ENCODE data around the gene ZNF384.

ZNF384 gene

DNA sequence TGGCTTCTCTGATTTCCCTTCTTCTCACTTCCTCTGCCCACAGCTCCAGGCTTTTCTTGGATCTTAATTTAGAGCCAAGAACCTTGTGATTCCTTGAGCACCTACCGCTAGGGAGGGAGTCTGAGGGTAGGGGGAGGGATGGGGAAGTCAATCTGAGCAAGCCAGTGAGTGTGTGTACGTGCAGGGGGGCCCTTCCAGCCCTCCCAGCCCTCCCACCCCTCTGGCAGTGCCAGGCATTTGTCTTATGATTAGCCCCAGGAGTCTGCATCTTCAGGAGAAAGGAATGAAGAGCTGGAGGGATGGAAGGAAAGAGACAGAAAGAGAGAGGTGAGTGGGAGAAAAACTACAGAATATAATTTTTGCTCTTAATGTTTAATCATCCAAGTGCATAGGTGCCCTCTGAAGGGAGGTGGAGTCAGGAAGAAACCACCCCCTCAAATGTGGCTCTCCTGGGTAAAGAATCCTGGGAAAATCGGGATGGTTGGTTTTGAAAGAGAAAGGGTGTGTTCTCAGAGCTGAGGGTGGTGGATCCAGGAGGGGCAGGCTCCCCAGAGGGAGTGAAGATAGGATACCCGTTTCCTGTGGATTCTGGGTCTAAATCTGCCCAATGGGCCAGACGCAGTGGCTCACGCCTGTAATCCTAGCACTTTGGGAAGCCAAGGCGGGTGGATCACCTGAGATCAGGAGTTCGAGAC is 9.3 kb upstream of the ZNF384 start:
- no peak for DNase-seq

DNA sequence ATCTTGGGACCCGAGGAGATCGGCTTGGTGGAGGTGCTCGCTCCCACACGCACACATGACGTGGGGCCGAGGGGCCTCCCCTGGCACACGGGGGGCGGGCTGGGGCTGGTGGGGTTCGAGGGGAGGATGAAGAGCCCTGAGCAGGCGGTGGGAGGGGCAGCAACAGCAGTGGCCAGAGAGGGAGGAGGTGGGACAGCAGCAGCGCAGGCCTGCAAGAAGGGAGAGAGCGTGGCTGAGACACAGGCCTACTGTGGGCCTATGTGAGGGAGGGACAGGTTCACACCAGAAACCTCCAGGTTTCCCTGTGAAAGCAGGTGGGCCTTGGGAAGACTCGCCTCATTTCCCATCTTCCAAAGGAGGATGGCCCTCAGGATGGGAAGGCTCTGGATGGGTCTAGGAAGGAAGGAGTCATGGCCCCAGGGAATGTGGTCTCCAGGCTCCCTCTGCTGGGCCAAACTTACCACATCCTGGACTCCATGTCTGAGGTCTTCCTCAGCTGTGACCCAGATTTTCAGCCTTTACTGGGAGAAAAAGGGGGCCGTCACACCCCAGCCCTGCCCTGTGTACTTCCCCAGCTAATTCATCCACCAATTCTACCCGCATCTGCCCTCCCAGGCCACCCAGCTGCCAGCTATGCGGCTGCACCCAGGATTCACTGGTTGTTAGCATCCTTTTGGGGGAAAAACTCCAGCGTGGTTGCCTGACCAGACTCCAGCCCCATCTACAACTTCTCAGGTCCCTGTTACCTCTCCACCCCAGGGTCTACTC is 8.6 kb upstream of the ZNF384 start:
- peak; percentile 21 for DNase-seq

DNA sequence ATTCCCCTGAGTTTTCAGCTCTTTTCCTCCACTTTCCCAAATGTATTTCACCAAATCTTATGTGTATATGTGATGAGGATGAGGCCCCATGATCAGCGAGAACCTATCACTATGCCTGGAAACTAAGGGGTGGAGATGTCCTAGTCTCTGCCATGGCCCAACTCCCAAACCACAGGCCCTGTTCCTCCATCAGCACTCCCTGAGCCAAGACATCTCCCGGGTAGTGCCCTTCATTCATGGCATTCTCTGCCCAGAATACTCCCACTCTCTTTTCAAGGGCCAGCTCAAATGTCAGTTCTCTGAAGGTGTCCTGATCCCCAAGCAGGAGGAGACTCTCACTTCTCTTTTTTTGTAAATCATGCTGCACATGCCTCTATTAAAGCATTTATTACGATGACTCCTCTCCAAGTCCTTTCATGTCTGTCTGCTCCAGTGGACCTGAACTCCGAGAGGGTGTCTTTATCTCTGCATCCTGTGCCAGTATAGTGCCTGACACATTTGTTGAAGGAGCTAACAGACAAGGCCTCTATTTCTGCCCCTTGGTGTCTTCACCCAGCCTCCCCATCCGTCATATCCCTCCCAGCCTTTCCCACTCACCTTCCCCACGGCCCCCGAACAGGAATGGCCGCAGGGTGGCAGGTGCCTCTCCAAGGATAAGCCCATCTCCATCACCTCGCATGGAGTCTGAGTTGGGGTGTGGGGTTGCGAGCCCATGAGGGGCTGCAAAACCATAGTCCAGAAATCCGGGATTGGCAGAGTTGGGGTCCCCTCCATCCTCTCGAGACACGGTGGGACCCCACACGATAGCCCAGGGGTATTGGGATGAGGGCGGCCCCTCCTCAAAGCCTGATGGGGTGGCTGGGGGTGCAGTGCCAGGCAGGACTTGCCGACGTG is 7.8 kb upstream of the ZNF384 start:
- DNase-seq, result no peak

DNA sequence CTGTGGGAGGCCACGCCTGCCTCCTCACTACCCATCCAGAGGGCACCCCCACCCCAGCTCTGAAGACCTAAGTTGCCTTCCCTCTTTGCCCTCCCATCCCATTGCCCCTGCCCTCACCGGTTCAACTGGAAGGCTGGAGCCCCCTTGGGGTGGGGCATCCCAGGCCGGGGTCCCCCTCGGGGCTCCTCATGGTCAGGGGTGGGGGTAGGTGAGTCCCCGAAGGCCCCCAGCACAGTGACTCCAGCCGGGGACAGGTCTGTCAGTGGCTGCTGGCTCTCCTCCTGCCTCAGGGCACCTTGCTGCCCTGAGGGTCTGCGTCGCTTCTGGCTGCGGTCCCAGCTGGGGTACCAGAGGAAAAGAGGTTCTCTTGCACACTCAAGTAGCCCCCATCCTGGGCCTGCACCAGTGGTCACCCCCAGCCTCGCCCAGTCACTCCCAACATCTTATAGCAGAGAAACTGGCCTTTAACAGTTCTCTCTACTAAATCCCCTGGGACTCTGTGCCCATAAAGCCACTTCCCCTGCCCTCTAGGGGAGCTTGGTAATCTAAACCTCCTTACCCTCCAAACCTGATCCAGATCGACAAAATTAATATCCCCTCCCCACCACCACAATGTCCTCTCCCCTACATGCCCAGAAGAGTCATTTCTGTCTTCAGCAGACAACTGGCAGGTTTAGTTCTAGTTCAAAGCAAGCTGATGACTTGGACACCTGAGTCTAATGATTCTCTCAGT is 6.3 kb upstream of the ZNF384 start:
- no peak for DNase-seq

DNA sequence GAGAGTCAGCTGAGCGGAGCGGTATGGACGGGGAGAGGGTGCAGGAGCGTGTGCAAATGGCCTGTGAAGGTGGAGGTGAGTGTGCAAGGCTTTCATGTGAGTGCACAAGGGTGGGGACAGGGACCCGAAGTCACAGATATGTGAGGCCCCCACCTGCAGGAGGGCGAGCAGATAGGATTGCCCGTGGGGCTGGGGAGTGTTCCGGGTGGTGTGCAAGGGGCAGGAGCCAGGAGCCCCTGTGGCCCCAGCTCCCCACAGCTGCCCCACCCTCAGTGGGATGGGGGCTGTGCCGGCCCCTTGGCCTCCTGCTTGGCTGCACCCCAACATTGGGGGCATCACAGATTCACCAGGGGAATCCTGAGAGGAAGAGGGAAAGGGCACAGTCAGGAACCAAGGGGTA is 5.5 kb upstream of the ZNF384 start:
- DNase-seq, result no peak

DNA sequence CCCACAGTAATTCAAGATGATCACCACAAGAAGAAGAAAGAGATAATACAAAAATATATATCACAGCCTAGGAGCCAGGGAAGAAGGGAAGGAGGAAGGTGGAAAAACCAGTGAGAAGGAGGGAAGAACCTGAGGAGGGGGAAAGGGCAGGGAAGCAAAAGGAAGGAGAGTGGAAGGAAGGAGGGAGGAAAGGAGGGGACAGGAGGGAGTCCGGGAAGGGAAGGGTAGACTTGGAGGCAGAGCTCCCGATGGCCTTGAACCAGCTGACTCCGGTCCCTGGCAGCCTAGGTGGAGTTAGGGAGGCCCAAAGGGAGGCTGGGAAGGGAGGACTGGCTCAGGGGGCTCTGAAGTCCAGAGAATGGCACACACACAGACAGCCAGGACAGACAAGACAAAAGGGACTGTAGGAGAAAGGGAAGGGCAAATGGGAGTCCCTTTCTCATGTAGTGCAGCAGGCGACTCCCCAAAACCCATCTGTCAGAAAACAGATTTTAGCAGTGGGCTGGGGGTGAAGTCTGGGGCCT is 4.7 kb upstream of the ZNF384 start:
- DNase-seq, result no peak

DNA sequence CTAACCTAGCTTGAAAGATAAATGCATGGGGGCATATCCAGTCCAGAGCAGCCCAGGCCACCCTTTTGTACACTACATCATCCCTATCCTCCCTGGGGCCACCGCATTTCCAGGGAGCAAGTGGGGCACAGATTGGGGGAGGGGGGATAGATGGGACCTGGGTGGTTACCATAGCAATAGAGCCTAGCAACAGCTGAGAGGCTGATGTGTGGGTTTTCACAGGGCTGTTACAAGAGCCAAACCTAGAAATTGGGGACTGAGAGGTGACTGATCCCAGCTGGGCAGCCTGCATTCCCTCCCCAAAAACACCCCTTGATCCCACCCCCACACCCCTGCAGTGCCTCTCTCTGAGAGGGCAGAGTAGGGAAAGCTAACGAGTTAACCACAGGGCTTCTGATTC is 3.7 kb upstream of the ZNF384 start:
- DNase-seq, result no peak

DNA sequence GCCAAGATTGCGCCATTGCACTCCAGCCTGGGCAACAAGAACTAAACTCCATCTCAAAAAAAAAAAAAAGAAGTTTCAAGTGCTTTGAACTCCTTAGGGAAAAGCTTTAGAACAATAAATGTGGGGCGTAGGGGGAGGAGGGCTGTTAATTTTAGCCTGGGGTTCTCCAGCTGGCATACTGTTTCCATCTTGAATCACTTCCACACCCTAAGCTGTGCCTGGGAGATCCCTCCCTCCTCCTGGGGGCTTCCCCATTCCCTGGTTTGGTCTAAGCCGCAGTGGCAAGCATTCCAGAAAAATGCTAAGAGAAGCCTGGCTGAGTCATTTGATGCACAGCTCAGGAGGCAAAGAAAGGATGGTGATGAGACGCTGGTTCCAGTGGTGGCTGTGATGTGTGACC is 2.3 kb upstream of the ZNF384 start:
- no peak for DNase-seq

DNA sequence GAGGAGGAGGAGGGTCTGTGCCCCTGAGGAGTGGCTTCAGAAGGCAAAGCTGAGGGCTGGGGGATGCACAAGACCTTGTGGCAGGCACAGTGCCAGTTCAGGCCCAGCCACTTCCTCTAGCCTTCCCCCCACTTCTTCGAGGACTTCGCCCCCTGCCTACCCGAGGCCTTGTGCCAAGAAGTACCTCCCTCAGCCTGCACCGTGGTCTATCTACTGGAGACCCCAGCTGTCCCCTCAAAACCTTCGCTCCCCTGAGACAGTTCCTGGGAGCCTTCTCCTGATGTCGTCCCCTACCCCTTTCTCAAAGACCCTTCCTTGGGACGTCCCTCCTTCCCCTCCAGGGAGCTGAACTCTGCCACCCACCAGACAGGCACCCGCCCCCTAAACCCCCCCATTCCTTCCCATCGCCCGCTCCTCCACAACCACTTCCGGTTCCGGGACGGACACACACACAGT is 604 bp downstream of the ZNF384 start:
- no peak for DNase-seq

DNA sequence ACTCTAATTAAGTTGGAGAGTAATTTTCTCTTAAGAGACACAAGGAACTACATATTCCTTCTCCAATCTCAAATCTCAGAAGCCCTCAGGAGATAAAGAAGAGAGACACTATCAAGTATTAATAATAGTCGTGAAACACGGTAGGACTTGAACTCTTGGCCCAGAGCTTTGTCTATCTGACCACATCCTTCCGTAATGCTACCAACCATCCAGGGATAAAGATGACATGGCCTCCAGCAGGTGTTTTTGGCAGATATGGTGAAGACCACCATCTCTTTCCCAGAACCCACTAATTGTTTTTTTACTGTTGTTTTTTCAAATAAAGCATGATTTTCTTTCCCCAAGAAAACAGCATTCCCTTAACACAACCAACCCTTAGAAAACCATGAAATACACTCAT is 3.4 kb downstream of the ZNF384 start:
- DNase-seq, result no peak

DNA sequence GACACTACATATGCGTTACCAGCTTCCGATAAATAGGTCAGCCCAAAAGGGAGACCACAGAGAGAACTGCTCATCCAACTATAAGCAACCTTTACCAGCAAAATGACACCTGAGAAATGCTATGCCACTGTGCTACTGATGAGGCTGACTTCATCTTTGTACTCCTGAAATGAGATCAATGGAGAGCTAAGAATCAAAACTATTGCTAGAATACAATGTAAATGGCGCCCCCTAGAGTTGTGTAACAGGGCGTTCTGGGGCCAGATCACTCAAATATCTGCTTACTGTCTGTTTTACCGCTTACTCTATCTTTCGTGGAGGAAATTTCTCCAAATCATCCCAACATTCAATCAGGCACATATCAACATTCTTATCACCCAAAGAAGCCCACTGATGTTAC is 4.6 kb downstream of the ZNF384 start:
- DNase-seq, result peak; percentile 81

DNA sequence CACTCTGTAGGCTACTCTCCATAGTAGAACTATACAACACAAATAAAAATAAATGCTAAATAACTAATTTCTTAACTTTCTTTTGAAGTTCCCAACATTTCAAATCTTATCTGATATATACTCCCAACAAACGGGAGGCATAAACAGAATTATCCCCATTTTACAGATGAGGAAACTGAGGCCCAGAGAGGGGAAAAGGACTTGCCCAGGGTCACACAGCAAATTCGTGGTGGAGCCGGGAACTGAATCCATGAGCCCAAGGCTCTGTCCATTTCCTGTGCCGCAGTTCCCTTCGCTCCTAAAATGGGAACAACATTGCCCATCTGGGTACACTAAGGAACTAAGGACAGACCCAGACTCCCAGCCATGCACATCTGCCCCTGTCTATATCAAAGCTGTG is 12.2 kb downstream of the ZNF384 start:
- no peak for DNase-seq

DNA sequence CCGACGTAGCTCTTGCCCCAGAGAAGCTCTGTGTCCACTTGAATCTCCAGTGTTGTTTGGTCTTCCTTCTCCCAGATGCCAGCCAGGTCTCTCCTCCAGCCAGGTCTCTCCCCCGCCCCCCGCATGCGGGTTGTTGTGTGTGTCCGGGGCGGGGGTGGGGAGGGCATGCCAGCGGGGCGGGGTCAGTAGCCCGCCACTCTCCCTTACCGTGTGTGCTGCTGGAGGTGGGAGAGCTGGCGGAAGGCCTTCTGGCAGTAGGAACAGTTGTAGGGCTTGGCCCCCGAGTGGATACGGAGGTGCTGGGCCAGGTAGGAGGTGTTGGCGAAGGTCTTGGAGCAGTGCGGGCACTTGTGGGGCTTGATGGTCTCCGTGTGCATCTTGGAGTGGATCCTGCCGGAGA is 17.0 kb downstream of the ZNF384 start:
- DNase-seq, result no peak

DNA sequence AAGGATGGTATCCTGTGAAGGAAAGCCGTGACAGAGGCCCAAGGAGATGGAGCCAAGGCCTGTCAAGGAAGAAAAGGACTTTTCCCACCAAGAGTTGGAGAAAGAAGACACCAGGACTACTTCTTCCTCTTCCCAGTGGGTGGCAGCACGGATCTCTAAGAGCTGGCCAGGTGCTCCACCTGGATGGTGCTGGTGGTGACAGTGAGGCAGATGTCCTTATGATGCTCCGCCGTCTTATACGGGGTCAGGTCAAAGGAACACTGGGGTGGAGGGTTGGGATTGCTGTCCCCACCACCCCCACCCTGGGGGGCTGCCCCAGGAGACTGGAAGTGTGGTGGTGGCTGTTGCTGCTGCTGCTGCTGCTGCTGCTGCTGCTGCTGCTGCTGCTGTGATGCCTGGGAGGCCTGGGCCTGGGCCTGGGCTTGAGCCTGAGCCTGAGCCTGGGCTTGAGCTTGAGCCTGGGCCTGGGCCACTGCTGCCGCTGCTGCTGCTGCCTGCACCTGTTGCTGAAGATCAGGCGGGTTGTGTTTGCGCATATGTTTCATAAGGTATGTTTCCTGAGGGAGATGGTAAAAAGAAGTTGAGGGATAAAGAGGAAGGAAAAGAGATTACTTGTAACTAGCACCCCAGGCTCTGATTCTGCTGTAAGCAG is 21.5 kb downstream of the ZNF384 start:
- no peak for DNase-seq

DNA sequence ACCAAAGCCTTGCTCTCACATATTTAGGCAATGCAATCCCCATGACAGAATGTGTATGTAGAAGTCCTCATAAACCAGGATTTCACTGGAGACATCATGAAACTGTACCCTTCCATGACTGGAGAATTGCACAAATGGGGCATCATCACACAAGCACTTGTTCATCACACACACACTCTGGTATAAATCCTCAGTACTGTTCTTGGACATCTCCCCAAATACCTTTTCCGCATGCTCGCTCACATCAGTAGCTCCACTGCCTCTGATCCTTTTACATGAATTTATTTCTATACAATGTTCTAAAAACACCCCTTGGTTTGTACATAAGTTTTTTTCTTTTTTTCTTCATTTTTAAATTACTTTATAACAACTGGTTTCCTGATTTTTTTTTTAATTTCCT is 23.0 kb downstream of the ZNF384 start:
- no peak for DNase-seq

DNA sequence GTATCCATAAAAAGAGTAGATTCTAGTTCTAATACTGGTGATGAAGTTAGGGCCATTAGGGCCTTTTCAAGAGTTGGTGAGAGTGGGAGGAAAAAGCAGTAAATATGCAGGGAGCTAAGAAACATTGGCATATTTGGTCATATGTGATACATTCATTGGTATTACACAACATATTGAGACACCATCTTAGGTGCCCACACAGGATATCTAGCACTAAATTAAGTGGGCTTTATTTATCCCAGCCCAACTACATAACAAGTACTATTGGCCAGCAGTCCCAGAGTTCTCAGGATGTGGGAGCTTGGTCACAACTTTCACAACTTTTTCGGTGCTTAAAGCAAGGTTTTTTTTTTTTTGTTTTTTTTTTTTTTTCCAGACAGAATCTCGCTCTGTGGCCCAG is 24.3 kb downstream of the ZNF384 start:
- no peak for DNase-seq

DNA sequence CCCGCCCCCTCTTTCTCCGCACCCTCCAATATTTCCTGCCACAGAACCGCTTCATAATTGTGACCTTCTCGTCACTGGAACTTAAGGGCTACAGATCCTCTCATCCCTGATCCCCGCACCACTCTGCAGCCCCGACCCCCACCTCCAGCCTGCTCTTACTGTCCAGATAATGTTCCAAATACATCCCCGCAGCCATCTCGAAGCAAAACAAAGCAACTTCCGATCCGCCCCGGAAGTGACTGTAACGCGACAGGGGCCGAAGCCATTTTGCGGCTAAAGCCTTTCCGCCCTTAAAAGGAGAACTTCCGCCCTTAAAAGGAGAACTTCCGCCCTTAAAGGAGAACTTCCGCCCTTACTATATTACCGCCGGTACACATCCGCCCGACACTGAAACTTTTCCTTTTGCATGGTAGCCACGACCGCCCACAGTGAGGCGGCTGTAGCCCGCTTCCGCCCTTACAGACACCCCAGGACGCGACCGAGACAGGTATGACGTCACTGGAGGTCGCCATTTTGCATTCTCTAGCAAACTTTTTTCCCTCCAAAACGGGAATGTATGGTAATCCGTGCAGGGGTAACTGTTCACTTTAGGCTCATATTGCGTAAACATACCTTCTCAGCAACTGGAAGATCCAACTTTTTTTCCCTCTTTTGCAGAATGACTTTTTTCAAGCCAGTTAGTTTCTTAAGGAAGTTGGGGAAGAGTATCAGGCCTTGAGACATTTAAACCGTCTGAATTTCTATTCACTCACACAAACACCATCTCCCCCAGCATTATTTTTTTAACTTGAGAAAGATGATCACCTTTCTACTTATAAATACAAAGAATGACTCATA is 26.1 kb downstream of the ZNF384 start, which contains the start of gene ING4:
Gene ING4, minus strand, starts transcription at position 214 of the 837 bp plus-strand sequence. Its CDS starts 18 bp downstream, at position 196.
- peak; percentile 99 for DNase-seq

DNA sequence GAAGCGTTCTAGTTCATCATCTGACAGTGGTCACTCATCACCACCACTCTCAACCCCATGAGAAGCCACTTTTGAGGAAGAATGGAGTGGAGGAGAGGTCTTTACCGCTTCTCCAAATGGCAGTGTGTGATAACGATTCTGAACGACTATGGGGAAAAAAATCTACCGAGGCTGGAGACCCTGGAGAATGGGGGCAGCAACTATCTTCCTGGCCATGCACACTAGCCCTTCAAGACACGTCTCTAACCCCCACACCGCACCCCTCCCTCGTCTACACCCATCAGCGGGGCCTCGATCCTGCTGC is 26.6 kb downstream of the ZNF384 start:
- no peak for DNase-seq

DNA sequence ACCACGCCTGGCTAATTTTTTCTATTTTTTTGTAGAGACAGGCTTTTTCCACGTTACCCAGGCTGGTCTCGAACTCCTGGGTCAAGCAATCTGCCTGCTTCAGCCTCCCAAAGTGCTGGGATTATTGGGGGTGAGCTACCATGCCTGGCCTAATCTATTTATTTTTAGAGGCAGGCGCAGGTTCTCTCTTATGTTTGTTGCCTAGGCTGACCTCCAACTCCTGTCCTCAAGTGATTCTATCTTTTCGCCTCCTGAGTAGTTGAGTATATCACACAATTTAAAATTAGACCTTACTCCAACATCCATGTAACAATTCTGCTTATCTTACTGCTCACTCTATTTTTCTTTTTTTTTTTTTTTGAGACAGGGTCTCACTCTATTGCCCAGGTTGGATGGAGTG is 35.2 kb downstream of the ZNF384 start:
- DNase-seq, result no peak

DNA sequence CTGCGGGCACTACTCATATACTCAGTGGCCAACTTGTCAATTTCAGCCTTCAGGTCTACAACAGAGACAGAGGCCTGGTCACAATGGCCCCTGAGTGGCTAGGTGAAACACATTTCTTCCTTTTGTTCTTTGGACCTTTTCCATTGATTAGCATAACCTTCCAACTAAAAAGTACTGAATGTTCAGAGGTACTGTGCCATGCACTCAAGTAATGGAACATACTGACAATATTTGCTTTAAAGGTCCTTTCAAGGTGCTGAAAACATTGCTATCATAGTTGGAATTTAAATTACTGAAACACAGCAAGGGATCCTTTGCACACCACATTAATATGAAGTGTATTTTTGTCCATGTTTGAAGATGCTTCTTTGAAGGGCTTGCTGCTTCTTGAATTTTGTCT is 35.8 kb downstream of the ZNF384 start:
- DNase-seq, result no peak

DNA sequence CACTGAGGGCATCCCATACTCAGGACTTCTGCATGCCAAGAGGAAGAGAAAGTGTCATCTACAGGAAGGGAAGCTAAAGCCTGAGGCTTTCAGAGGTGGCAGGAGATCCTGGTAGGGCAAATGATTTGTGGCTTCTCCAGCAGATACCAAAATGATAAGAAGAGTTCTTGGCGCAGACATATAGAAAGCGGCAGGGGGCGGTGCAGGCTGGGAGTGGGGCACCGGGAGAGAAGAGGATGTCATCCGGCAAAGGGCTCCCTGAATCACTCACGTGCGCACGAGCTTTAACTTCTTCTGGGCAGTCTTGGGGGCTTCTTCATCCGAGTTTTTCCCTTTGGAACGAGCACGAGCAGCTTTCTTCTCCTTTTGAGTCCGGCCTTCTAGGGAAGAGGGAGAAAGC is 36.8 kb downstream of the ZNF384 start:
- DNase-seq, result no peak

Measured in activated CD4-positive, alpha-beta T cell treated with anti-CD3 and anti-CD28 coated beads, Interleukin-2, amount 50 U/mL, for 16 hours (primary cell).